ENCODE data around the gene OR1D2.

OR1D2 gene

GRCh38 chr17:3039736-3040135, 64.5 kb downstream of the OR1D2 start:
- Histone ChIP-seq H2AFZ (ENCODE audit: low read length) (no peak overlapping the region), H3F3A (ENCODE audit: insufficient read depth, low read length) (no peaks in the 10 kb centered on the region), H3K27me3 (replicated peaks; ENCODE audit: insufficient read depth, low read length) (peaks cover 32% of the 10 kb centered on the region), H3K27ac (ENCODE audit: low read length) (no peak overlapping the region), H3K9ac (ENCODE audit: low read length) (no peak overlapping the region), H3K4me3 (ENCODE audit: low read length) (no peak overlapping the region), H3K36me3 (replicated peaks; ENCODE audit: insufficient read depth, low read length) (no peaks in the 10 kb centered on the region), H4K20me1 (ENCODE audit: insufficient read depth, low read length) (no peaks in the 10 kb centered on the region), H3K4me2 (ENCODE audit: low read depth, low read length) (no peak overlapping the region), H3K9me2 (replicated peaks; ENCODE audit: insufficient read depth, low read length) (no peaks in the 10 kb centered on the region), H3K9me3 (replicated peaks; ENCODE audit: insufficient read depth, low read length) (no peaks in the 10 kb centered on the region), H3K79me2 (ENCODE audit: low read length) (no peaks in the 10 kb centered on the region), H3K4me1 (ENCODE audit: low read length) (no peaks in the 10 kb centered on the region)
- no peak for DNase-seq
- no peak for TF ChIP-seq EZH2 (optimal IDR thresholded peaks at IDR 0.05; ENCODE audit: low read depth, low read length)
- TF ChIP-seq EZH2phosphoT487 (IDR thresholded peaks at IDR 0.05; ENCODE audit: low read length), result no peak
- TF ChIP-seq CTCF (IDR thresholded peaks at IDR 0.05; ENCODE audit: low read length), result no peak

- H3K4me1 ChIP-seq (ENCODE audit: low read length), result no peaks in the 10 kb centered on the region
- H3K9me2 ChIP-seq (replicated peaks; ENCODE audit: insufficient read depth, low read length), result no peaks in the 10 kb centered on the region
- H2AFZ ChIP-seq (ENCODE audit: low read length), result no peak overlapping the region
- H3F3A ChIP-seq (ENCODE audit: insufficient read depth, low read length), result no peaks in the 10 kb centered on the region
- H3K9ac ChIP-seq (ENCODE audit: low read length), result no peak overlapping the region
- H3K27me3 ChIP-seq (replicated peaks; ENCODE audit: insufficient read depth, low read length), result peaks cover 25% of the 10 kb centered on the region
- H3K4me2 ChIP-seq (ENCODE audit: low read depth, low read length), result no peak overlapping the region
- no peak overlapping the region for H3K27ac ChIP-seq (ENCODE audit: low read length)
- H3K4me3 ChIP-seq (ENCODE audit: low read length), result no peak overlapping the region
- no peaks in the 10 kb centered on the region for H3K36me3 ChIP-seq (replicated peaks; ENCODE audit: insufficient read depth, low read length)
- no peak for TF ChIP-seq CTCF (IDR thresholded peaks at IDR 0.05; ENCODE audit: low read length)
- TF ChIP-seq EZH2 (optimal IDR thresholded peaks at IDR 0.05; ENCODE audit: low read depth, low read length), result no peak
- no peak for TF ChIP-seq EZH2phosphoT487 (IDR thresholded peaks at IDR 0.05; ENCODE audit: low read length)
- no peak for DNase-seq
- H4K20me1 ChIP-seq (ENCODE audit: insufficient read depth, low read length), result no peaks in the 10 kb centered on the region
- H3K9me3 ChIP-seq (replicated peaks; ENCODE audit: insufficient read depth, low read length), result no peaks in the 10 kb centered on the region
- no peaks in the 10 kb centered on the region for H3K79me2 ChIP-seq (ENCODE audit: low read length)
Observed at GRCh38 chr17:3038941-3039340, 65.3 kb downstream of the OR1D2 start.

Data from MM.1S (cell line).